ENCODE measurements around the gene AP2A2. TPM values are rescaled to one million over a fixed set of nuclear protein-coding genes. Genes with fewer than 3 reads are reported as not detected.

AP2A2 gene
- total RNA-seq, 3 donors from 2014 or later = 44.6 to 112 (median 54.7) TPM

DNA sequence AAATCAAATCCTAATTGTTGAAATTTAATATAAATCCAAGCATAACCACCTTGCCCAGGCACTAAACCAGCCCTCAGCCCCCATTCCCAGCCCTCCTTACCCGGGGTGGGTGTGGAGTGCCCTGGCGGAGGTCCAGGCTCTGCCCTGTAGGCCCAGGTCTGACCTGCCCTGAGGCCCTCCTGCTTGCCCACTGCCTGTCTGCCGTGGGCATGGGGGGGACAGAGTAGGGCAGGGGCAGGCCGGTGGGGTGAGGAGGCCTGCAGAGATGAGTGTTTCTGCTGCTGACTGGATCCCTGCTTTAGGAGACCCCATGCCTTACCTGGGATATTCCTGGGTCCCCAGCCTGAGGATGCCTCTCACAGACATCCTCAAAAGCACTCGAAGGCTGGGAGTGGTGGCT lies 11.5 kb upstream of the AP2A2 start:
- TF ChIP-seq, protein P1, sequence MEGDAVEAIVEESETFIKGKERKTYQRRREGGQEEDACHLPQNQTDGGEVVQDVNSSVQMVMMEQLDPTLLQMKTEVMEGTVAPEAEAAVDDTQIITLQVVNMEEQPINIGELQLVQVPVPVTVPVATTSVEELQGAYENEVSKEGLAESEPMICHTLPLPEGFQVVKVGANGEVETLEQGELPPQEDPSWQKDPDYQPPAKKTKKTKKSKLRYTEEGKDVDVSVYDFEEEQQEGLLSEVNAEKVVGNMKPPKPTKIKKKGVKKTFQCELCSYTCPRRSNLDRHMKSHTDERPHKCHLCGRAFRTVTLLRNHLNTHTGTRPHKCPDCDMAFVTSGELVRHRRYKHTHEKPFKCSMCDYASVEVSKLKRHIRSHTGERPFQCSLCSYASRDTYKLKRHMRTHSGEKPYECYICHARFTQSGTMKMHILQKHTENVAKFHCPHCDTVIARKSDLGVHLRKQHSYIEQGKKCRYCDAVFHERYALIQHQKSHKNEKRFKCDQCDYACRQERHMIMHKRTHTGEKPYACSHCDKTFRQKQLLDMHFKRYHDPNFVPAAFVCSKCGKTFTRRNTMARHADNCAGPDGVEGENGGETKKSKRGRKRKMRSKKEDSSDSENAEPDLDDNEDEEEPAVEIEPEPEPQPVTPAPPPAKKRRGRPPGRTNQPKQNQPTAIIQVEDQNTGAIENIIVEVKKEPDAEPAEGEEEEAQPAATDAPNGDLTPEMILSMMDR (IDR thresholded peaks at IDR 0.05) = no peak
- no peak for TF ChIP-seq POLR2A (IDR thresholded peaks at IDR 0.05)
- TF ChIP-seq POLR2AphosphoS5 (IDR thresholded peaks at IDR 0.05) = no peak
- Histone ChIP-seq H3K4me1 (peaks cover 11% of the 10 kb centered on the region in 2 donors), H3K27ac (peak overlapping the region in 1 of 2 donors; percentile 66), H3K9me3 (no peaks in the 10 kb centered on the region), H3K4me3 (peak overlapping the region in 1 of 3 donors; percentile 22), H3K27me3 (no peaks in the 10 kb centered on the region), H3K36me3 (no peaks in the 10 kb centered on the region)
- DNase-seq (ENCODE audit: low spot score in 2 of 2) = no peak
- intact Hi-C loops (cut with DNase I; ENCODE audit: low total_unique reads) = loop anchor here (5.0 kb wide), 1 partner anchor 67 kb away; no protein-coding TSS in a partner anchor

DNA sequence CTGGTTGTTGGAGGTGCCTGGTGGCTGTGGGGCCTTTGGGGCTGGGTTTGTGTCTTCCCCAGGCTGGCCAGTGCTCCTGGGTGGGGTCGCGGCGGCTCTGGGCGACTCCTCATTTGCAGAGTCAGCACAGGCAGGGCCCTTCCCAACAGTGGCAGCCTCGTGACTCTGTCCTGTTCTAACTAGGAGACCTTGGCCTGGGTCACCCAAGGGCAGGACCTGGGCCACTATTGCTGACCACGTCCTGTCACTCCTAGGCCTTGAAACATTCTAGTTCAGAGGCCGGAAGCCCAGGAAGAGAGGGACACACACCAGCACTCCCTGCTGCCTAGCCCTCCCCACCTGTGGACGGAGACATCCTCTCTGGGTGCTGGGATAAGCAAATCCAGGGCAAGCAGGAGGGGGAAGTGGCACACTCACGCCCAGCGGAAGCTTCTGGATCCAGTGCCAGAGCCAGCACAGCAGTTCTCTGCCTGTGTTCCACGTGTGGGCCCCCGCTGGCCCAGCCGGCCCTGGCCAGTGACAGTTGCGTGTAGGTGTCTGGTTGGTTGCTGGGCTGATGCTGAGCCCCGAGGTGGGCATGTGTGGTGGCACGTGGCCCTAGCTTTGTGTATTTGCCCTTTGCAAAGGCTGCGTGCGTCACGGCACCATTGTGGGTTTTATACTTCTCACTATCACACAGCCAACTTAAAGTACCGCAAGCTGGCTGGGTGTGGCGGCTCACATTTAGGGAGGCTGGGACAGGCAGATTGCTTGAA lies 10.7 kb upstream of the AP2A2 start:
- peaks cover 5% of the 10 kb centered on the region in 2 donors for H3K4me1 ChIP-seq
- no peaks in the 10 kb centered on the region for H3K9me3 ChIP-seq
- TF ChIP-seq POLR2A (IDR thresholded peaks at IDR 0.05) (no peak), POLR2AphosphoS5 (IDR thresholded peaks at IDR 0.05) (peak in 1 of 3 donors; percentile 18)
- TF ChIP-seq, protein P1 (IDR thresholded peaks at IDR 0.05) = no peak
- no peaks in the 10 kb centered on the region for H3K27me3 ChIP-seq
- no peaks in the 10 kb centered on the region for H3K36me3 ChIP-seq
- H3K4me3 ChIP-seq = peak overlapping the region in 1 of 3 donors; percentile 22
- H3K27ac ChIP-seq = peak overlapping the region in 1 of 2 donors; percentile 66
- DNase-seq (ENCODE audit: low spot score in 2 of 2) = peak in 1 of 2 donors; percentile 33
- intact Hi-C loops (cut with DNase I; ENCODE audit: low total_unique reads) = loop anchor here (5.0 kb wide), 1 partner anchor 68 kb away; no protein-coding TSS in a partner anchor

DNA sequence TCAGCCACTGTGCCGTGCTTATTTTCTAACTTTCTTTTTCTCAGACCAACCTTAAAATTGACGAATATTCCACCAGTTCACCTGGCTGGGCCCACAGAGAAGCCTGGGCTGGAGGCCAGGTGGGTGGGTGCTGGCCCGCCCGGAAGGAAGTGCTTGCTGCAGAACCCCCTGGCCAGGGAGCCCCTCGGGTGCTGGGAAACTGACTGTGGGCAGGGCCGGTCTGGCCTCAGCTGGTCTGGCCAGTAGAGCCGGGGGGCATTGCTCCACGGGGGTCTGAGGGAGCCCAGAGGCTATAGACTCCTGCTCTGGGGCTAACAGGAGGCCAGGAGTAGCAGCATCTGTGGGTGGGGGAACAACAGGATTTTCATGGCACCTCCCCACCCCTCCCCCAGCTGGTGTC lies 8.2 kb upstream of the AP2A2 start:
- no peaks in the 10 kb centered on the region for H3K4me1 ChIP-seq
- no peak overlapping the region for H3K4me3 ChIP-seq
- H3K36me3 ChIP-seq = no peaks in the 10 kb centered on the region
- TF ChIP-seq POLR2A (IDR thresholded peaks at IDR 0.05) (no peak), POLR2AphosphoS5 (IDR thresholded peaks at IDR 0.05) (no peak)
- TF ChIP-seq, protein P1 (IDR thresholded peaks at IDR 0.05) = no peak
- H3K27ac ChIP-seq = no peak overlapping the region
- no peak for DNase-seq (ENCODE audit: low spot score in 2 of 2)
- no peaks in the 10 kb centered on the region for H3K9me3 ChIP-seq
- intact Hi-C loops (cut with DNase I; ENCODE audit: low total_unique reads) = no loop called here
- H3K27me3 ChIP-seq = no peaks in the 10 kb centered on the region

DNA sequence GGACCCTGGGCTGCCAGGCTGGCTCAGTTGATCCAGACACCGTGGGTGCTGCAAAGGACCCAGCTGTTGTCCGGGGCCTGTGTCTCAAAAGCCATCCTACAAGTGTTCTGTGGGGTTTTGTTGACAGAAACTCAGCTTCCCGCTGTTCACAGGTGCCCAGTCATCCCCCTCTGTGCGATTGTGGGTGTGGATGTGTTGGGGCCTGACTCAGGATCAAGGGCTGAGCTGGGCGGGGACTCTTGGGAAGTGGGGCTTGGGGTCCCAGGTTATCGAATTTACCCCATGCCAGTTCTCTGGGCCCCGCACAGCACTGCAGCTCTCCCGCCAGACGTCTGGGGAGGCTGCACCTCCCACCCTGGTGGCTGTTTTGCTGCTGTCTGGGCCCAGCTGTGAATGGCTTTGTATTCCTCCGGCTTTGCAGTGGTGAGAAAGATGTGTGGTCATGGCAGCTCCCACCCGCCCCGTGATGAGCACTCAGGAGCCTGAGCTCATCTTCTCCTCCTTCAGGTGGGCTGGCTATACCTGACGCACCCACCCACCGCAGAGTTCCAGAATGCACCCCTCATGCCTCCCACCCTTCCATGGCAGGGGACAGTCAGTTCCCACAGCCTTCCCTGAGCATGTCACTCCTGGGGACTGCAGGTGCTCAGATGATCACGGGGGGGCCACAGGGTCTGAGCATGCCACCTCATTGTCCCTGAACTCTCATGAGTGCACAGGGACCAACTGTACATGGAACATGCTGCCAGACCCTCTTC lies 3.6 kb upstream of the AP2A2 start:
- H3K9me3 ChIP-seq = no peaks in the 10 kb centered on the region
- H3K4me1 ChIP-seq = peaks cover 0 to 3% of the 10 kb centered on the region in 2 donors
- DNase-seq (ENCODE audit: low spot score in 2 of 2) = no peak
- intact Hi-C loops (cut with DNase I; ENCODE audit: low total_unique reads) = no loop called here
- no peak overlapping the region for H3K4me3 ChIP-seq
- no peaks in the 10 kb centered on the region for H3K36me3 ChIP-seq
- TF ChIP-seq, protein P1 (IDR thresholded peaks at IDR 0.05) = no peak
- no peak for TF ChIP-seq POLR2AphosphoS5 (IDR thresholded peaks at IDR 0.05)
- no peak for TF ChIP-seq POLR2A (IDR thresholded peaks at IDR 0.05)
- no peaks in the 10 kb centered on the region for H3K27me3 ChIP-seq
- no peak overlapping the region for H3K27ac ChIP-seq

Measured in breast epithelium (tissue), 4 donors.